NB4 (cell line): ENCODE data around the gene THRAP3.

Source experiments
- DNase-seq: peaks from one replicate; pipeline ENCODE4 v3.0.0; 2010; ENCODE audit warnings: low read depth
- H3K4me3 ChIP-seq: one replicate; pipeline ENCODE4 v1.5.1; 2011; ENCODE audit warnings: mild to moderate bottlenecking, low read depth, low read length, moderate library complexity
- CTCF ChIP-seq: IDR thresholded peaks from one replicate; pipeline ENCODE4 v1.5.1; 2012; ENCODE audit warnings: low read depth, low read length
- MYC ChIP-seq: IDR thresholded peaks from 2 replicates; pipeline ENCODE4 v1.6.1; 2011; ENCODE audit warnings: low read depth, low read length
- POLR2A ChIP-seq: IDR thresholded peaks from 2 replicates; pipeline ENCODE4 v1.6.1; 2011; ENCODE audit warnings: mild to moderate bottlenecking; ENCODE audit not compliant: insufficient read length; ENCODE audit errors: extremely low read depth
- TF ChIP-seq, protein P1 (sequence below): IDR thresholded peaks from 2 replicates; pipeline ENCODE4 v1.6.1; 2011; ENCODE audit warnings: low read depth, low read length

THRAP3 gene

GRCh38 chr1:36298640-36299039 lies 74.4 kb downstream of the THRAP3 start:
- no peak for DNase-seq

DNA sequence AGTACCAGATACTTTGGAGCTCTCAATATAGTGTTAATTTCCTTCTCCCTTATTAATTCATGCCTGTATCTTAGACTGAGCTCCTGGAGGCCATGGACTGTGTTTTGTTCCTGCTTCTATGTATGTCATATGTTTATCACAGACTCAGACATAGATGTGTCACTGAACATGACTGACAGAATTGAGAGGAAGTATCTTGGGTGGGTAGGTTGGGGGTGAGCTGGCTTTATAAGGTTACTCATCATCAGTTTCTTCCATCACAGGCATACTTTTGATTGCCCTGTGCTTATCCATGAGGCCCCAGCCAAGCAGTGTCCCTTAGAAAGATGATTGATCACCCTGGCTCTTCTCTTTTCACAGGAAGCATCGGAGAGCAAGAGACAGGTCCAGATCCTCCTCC lies 76.3 kb downstream of the THRAP3 start:
- TF ChIP-seq, protein P1, sequence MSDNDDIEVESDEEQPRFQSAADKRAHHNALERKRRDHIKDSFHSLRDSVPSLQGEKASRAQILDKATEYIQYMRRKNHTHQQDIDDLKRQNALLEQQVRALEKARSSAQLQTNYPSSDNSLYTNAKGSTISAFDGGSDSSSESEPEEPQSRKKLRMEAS: no peak
- no peak for TF ChIP-seq MYC
- no peak for TF ChIP-seq POLR2A
- no peak for TF ChIP-seq CTCF
- H3K4me3 ChIP-seq: no peak overlapping the region
- DNase-seq: no peak

More at GRCh38 chr1:36298640-36299039, 74.4 kb downstream of the THRAP3 start:
- TF ChIP-seq, protein P1: no peak
- no peak overlapping the region for H3K4me3 ChIP-seq

DNA sequence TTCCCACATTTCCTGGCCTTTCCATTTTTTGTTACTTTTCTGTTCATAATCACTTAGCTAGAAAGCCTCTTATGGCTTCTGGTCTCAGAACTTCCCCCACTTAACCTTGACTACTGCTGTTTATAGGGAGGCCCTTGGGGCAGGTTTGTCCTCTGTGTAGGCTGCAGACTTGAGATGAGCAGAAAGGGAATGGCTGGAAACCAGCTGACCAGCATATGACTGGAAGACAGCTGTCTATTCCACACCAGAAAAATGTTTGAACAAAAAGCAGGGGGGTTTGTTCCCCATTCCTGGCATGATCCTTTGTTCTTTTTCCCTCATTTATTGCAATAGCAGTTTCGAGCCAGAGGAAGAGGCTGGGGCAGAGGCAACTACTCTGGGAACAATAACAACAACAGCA lies 77.0 kb downstream of the THRAP3 start:
- H3K4me3 ChIP-seq: no peak overlapping the region
- DNase-seq: no peak
- TF ChIP-seq, protein P1: no peak
- TF ChIP-seq POLR2A: no peak
- no peak for TF ChIP-seq MYC
- no peak for TF ChIP-seq CTCF

DNA sequence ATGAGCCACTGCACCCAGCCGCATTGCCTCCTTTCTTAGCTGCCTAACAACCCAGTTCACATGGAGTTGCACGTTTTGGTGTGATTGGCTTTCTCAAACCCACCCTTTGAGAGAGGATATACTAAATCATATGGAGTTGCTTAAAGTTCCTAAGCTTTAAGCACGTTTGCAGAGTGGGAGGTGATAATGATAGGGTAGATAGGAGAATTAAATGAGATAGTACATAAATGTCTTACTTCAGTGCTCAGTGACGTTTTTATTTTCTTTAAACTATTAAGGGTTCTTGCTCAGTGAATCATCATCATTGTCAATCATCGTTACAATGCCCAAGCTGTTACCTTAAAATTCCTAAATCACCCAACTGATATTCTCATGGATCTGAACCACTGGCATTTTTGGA lies 79.0 kb downstream of the THRAP3 start:
- no peak overlapping the region for H3K4me3 ChIP-seq
- DNase-seq: no peak
- no peak for TF ChIP-seq MYC
- TF ChIP-seq POLR2A: no peak
- TF ChIP-seq CTCF: no peak
- TF ChIP-seq, protein P1: no peak

GRCh38 chr1:36303650-36304360 lies 79.6 kb downstream of the THRAP3 start:
- H3K4me3 ChIP-seq: no peak overlapping the region
- TF ChIP-seq MYC (no peak), POLR2A (no peak), CTCF (no peak)
- TF ChIP-seq, protein P1: no peak
- DNase-seq: no peak

- TF ChIP-seq, protein P1: no peak
- no peak for TF ChIP-seq CTCF
- no peak for TF ChIP-seq MYC
- no peak for TF ChIP-seq POLR2A
- no peak overlapping the region for H3K4me3 ChIP-seq
- DNase-seq: no peak
Measured at GRCh38 chr1:36304521-36304920, 80.3 kb downstream of the THRAP3 start.
